Measurements from ENCODE around the gene BTAF1.
A peak's percentile ranks its signal among the peaks of the same experiment; 100 is the strongest.
"Not testable (repeated sequence)": the region's sequence is repeated elsewhere in the genome, so short reads cannot be mapped to it uniquely, and the experiment has no call there.

Gene BTAF1

DNA sequence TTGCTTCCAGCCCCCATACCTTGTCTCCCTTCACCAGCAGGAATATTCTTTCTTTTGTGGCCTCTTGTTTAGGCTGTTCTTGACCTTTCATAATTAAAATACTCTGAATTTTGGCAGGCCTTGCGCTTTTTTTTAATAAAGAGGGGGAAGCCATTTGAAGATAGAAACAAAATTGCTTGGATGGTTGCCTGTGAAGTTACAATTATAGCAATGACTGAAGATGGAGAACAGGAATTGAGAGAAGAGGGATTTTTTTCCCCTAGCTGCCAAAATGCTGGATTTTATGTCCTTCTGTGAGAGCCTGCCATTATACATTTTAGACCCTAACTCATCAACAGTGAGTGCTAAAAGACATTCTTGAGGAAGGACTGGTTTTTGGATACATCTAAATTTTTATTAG, 39.0 kb upstream of the BTAF1 start:
- DNase-seq (ENCODE audit: low spot score): no peak
- TF ChIP-seq CTCF (IDR thresholded peaks at IDR 0.05; ENCODE audit: extremely low read depth, missing control alignments): no peak

GRCh38 chr10:91885362-91886079, 38.0 kb upstream of the BTAF1 start:
- TF ChIP-seq CTCF (IDR thresholded peaks at IDR 0.05; ENCODE audit: extremely low read depth, missing control alignments): no peak
- DNase-seq (ENCODE audit: low spot score): no peak

- no peak for DNase-seq (ENCODE audit: low spot score)
- TF ChIP-seq CTCF (IDR thresholded peaks at IDR 0.05; ENCODE audit: extremely low read depth, missing control alignments): no peak
These were observed 36.7 kb upstream of the BTAF1 start for GRCh38 chr10:91886954-91887271.

GRCh38 chr10:91887272-91888076, 36.1 kb upstream of the BTAF1 start:
- TF ChIP-seq CTCF (IDR thresholded peaks at IDR 0.05; ENCODE audit: extremely low read depth, missing control alignments): no peak

GRCh38 chr10:91891125-91892001, 32.2 kb upstream of the BTAF1 start:
- no peak for DNase-seq (ENCODE audit: low spot score)
- no peak for TF ChIP-seq CTCF (IDR thresholded peaks at IDR 0.05; ENCODE audit: extremely low read depth, missing control alignments)

More at GRCh38 chr10:91887272-91888076, 36.1 kb upstream of the BTAF1 start:
- peak; percentile 64 for DNase-seq (ENCODE audit: low spot score)

GRCh38 chr10:91893051-91893450, 30.5 kb upstream of the BTAF1 start:
- no peak for TF ChIP-seq CTCF (IDR thresholded peaks at IDR 0.05; ENCODE audit: extremely low read depth, missing control alignments)
- DNase-seq (ENCODE audit: low spot score): no peak

DNA sequence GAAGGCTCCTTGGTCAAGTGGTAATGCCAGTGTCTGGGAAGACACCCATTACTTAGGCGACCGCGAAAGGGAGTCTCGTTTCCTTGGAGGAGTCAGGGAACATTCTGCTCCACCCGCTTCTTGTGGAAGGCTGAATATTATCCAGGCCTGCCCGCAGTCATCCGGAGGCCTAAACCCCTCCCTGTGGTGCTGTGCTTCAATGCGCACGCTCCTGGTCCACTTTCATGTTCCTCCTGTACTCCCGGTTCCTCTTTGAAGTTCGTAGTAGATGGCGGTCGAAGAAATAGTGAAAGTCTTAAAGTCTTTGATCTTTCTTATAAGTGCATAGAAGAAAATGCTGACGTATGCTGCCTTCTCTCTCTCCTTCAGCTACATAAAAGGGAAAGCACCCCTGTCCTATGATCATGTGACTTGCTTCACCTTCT, 29.3 kb upstream of the BTAF1 start:
- not testable (repeated sequence) for DNase-seq (ENCODE audit: low spot score)
